C4-2B (cell line): Measurements from ENCODE around the gene NMRAL1.

ENCODE experiments used
- H3K27ac ChIP-seq: fragments of 450-650 bp; 2 replicates; pipeline ENCODE4 v1.5.1; 2017
- CTCF ChIP-seq: fragments of 450-650 bp; conservative IDR thresholded peaks from 2 replicates; pipeline ENCODE4 v1.5.1; 2017; ENCODE audit warnings: mild to moderate bottlenecking
- ZFX ChIP-seq: fragments of 450-650 bp; IDR thresholded peaks from 2 replicates; pipeline ENCODE4 v1.6.1; 2017

Gene NMRAL1

GRCh38 chr16:4425378-4426020, 48.9 kb downstream of the NMRAL1 start, which contains the start of gene DNAJA3:
Gene DNAJA3, plus strand, starts transcription at chr16:4425868. Its CDS starts 14 bp downstream, at chr16:4425882.
- TF ChIP-seq ZFX: no peak
- no peak for TF ChIP-seq CTCF
- peak within 1 kb of the TSS; percentile 94 for H3K27ac ChIP-seq

- TF ChIP-seq ZFX: no peak
- TF ChIP-seq CTCF: no peak
- H3K27ac ChIP-seq: no peak overlapping the region
These were observed 53.8 kb downstream of the NMRAL1 start for GRCh38 chr16:4420505-4421105.

- no peak for TF ChIP-seq CTCF
- no peak for TF ChIP-seq ZFX
- no peak overlapping the region for H3K27ac ChIP-seq
These were observed 54.9 kb downstream of the NMRAL1 start for GRCh38 chr16:4419402-4419959.

GRCh38 chr16:4416200-4417032, 58.0 kb downstream of the NMRAL1 start, which contains the start of gene CORO7:
Gene CORO7, minus strand, starts transcription at chr16:4416596. Its CDS starts 78 bp downstream, at chr16:4416518.
- TF ChIP-seq CTCF (no peak), ZFX (0 out of 2 replicates have a peak, but pooled peaks have one; percentile 13)
- H3K27ac ChIP-seq: peak within 1 kb of the TSS; percentile 85

GRCh38 chr16:4415538-4416199, 58.8 kb downstream of the NMRAL1 start:
- TF ChIP-seq ZFX: peak; percentile 55; the same call in 1 of the 2 replicates
- TF ChIP-seq CTCF: no peak
- H3K27ac ChIP-seq: peak overlapping the region; percentile 85

- no peak for TF ChIP-seq CTCF
- TF ChIP-seq ZFX: no peak
- H3K27ac ChIP-seq: no peak overlapping the region
These were observed 60.1 kb downstream of the NMRAL1 start for GRCh38 chr16:4414187-4414917.
